SKM-1 treated with dmso at 0.1 percent for 144 hours (cell line): ENCODE measurements around the gene RNU1-2.
"Not testable (repeated sequence)": the region's sequence is repeated elsewhere in the genome, so short reads cannot be mapped to it uniquely, and the experiment has no call there.

Source experiments
- DNase-seq: peaks from one replicate; lab custom pipeline; 2025; ENCODE audit not compliant: unreplicated experiment; lab: John Stamatoyannopoulos, UW

Gene RNU1-2

GRCh38 chr1:16925635-16926490 is 30.1 kb downstream of the RNU1-2 start:
- no peak for DNase-seq

- no peak for DNase-seq
These were observed 30.8 kb downstream of the RNU1-2 start for GRCh38 chr1:16926491-16927073.

- DNase-seq: no peak
These were observed 31.5 kb downstream of the RNU1-2 start for GRCh38 chr1:16927256-16927655.

GRCh38 chr1:16927711-16928485 is 32.1 kb downstream of the RNU1-2 start:
- no peak for DNase-seq

- not testable (repeated sequence) for DNase-seq
These were observed 33.6 kb downstream of the RNU1-2 start for GRCh38 chr1:16929146-16930041.

GRCh38 chr1:16931206-16931934 is 35.6 kb downstream of the RNU1-2 start:
- not testable (repeated sequence) for DNase-seq

- DNase-seq: not testable (repeated sequence)
These were observed 38.2 kb downstream of the RNU1-2 start for GRCh38 chr1:16933945-16934344.

GRCh38 chr1:16936580-16936979 is 40.8 kb downstream of the RNU1-2 start:
- DNase-seq: not testable (repeated sequence)

GRCh38 chr1:16938351-16939321 is 42.9 kb downstream of the RNU1-2 start:
- DNase-seq: no peak

- not testable (repeated sequence) for DNase-seq
These were observed 43.8 kb downstream of the RNU1-2 start for GRCh38 chr1:16939386-16940180.

GRCh38 chr1:16944038-16944437 is 48.3 kb downstream of the RNU1-2 start:
- no peak for DNase-seq

- DNase-seq: not testable (repeated sequence)
These were observed 49.7 kb downstream of the RNU1-2 start for GRCh38 chr1:16945512-16945911.
